HG03457 (cell line): ENCODE measurements around the gene RNF6.

Source experiments
- ATAC-seq: cut with Tn5 transposase; IDR thresholded peaks from one replicate; pipeline ENCODE4 v1.9.1; 2021; ENCODE audit warnings: moderate number of reproducible peaks; ENCODE audit not compliant: unreplicated experiment

The RNF6 gene

GRCh38 chr13:26168237-26168814 is 53.8 kb downstream of the RNF6 start:
- ATAC-seq: no peak

GRCh38 chr13:26163812-26164211 is 58.3 kb downstream of the RNF6 start:
- no peak for ATAC-seq
